HCT116 (cell line): ENCODE data around the gene PCSK2. TPM values are rescaled to one million over a fixed set of nuclear protein-coding genes. Genes with fewer than 3 reads are reported as not detected.

Experiments
- ATAC-seq: fragments of 200-7000 bp; cut with Tn5 transposase; 2 replicates; pipeline ENCODE4 v1.9.1; 2020; ENCODE audit warnings: mild to moderate bottlenecking, moderate library complexity
- BruUV-seq: library from RNA; stranded (reverse); fragments of 400-500 nt; replicated peaks from 2 replicates; lab custom pipeline; 2021; lab: Mats Ljungman, UMichigan
- CTCF ChIA-PET: fragments of 300-600 bp; sonication (Branson Sonifier 250); formaldehyde crosslinking; loops from one replicate; lab custom pipeline; 2021; ENCODE audit warnings: antibody characterized with exemption; lab: Charles Lee
- POLR2A ChIA-PET: fragments of 300-600, 350-600 bp; sonication (Branson Sonifier 250); formaldehyde crosslinking; loops from one replicate; lab custom pipeline; 2021; ENCODE audit warnings: antibody characterized with exemption; lab: Charles Lee
- RAD21 ChIA-PET, 2 experiments: fragments of 300-600 bp; sonication (Branson Sonifier 250); formaldehyde crosslinking; loops; one replicate each; lab custom pipeline; 2023; ENCODE audit warnings: low total read pairs in 2 of 2; ENCODE audit not compliant: uncharacterized antibody in 2 of 2, unreplicated experiment in 2 of 2, low non-redundant PET in 1 of 2; lab: Charles Lee
- DNase-seq: peaks from one replicate; pipeline ENCODE4 v3.0.0-alpha.2; 2010; ENCODE audit warnings: low read depth, low spot score
- H2AFZ ChIP-seq: fragments of 200-600 bp; shearing (Covaris generic), sonication (generic); 2 replicates; pipeline ENCODE4 v1.6.1; 2017; ENCODE audit warnings: low read depth, mixed run types, mixed read lengths, antibody characterized with exemption, low read length; ENCODE audit not compliant: poor library complexity, severe bottlenecking
- H3K27ac ChIP-seq: 2 replicates; pipeline ENCODE4 v1.5.1; 2012; ENCODE audit warnings: low read depth, low read length
- H3K27me3 ChIP-seq: fragments of 200-600 bp; sonication (generic); 2 replicates; pipeline ENCODE4 v1.6.1; 2016; ENCODE audit warnings: mixed run types, low read length, mixed read lengths; ENCODE audit not compliant: insufficient read depth
- H3K36me3 ChIP-seq, 2 experiments: fragments of 200-500 bp in 1 of 2; fragments of 200-600 bp in 1 of 2; sonication (Bioruptor generic) in 1 of 2; sonication (generic) in 1 of 2; 2 replicates each; pipeline versions ENCODE4 v1.5.1 to v1.6.1; 2014 to 2016; ENCODE audit warnings: low read length in 2 of 2, inconsistent platforms in 1 of 2, mixed read lengths in 1 of 2, mixed run types in 1 of 2; ENCODE audit not compliant: insufficient read depth in 2 of 2, control insufficient read depth in 1 of 2
- H3K4me1 ChIP-seq, 2 experiments: fragments of 200-600 bp in 1 of 2; sonication (generic) in 1 of 2; 2 replicates each; pipeline versions ENCODE4 v1.5.1 to v1.6.1; 2012 to 2017; ENCODE audit warnings: low read length in 2 of 2, inconsistent platforms in 1 of 2, mild to moderate bottlenecking in 1 of 2, mixed read lengths in 1 of 2, mixed run types in 1 of 2, moderate library complexity in 1 of 2; ENCODE audit not compliant: insufficient read depth in 2 of 2, control insufficient read depth in 1 of 2
- H3K4me2 ChIP-seq: fragments of 200-600 bp; sonication (generic); 2 replicates; pipeline ENCODE4 v1.6.1; 2017; ENCODE audit warnings: mixed run types, low read length, mixed read lengths
- H3K4me3 ChIP-seq, 2 experiments: fragments of 200-600 bp in 1 of 2; sonication (generic) in 1 of 2; replicated peaks in 1 of 2; 2 replicates each; pipeline ENCODE4 v1.5.1; 2011 to 2016; ENCODE audit warnings: low read length in 2 of 2, control low read depth in 1 of 2, low read depth in 1 of 2, mild to moderate bottlenecking in 1 of 2, mixed read lengths in 1 of 2, mixed run types in 1 of 2
- H3K79me2 ChIP-seq: fragments of 200-600 bp; sonication (generic); 2 replicates; pipeline ENCODE4 v1.6.1; 2017; ENCODE audit warnings: mild to moderate bottlenecking, mixed run types, low read length, moderate library complexity, mixed read lengths; ENCODE audit not compliant: insufficient read depth
- H3K9ac ChIP-seq: fragments of 200-600 bp; sonication (generic); 2 replicates; pipeline ENCODE4 v1.6.1; 2016; ENCODE audit warnings: low read length, mixed read lengths
- H3K9me2 ChIP-seq: fragments of 200-600 bp; sonication (generic), shearing (Covaris generic); 2 replicates; pipeline ENCODE4 v1.6.1; 2017; ENCODE audit warnings: mixed run types, mild to moderate bottlenecking, moderate library complexity; ENCODE audit not compliant: insufficient read depth
- H3K9me3 ChIP-seq, 2 experiments: fragments of 200-500 bp in 1 of 2; fragments of 200-600 bp in 1 of 2; sonication (Bioruptor generic) in 1 of 2; sonication (generic) in 1 of 2; 2 replicates each; pipeline ENCODE4 v1.6.1; 2014 to 2017; ENCODE audit warnings: low read length in 2 of 2, mixed read lengths in 2 of 2, inconsistent platforms in 1 of 2, low read depth in 1 of 2, mild to moderate bottlenecking in 1 of 2, mixed run types in 1 of 2, moderate library complexity in 1 of 2; ENCODE audit not compliant: control insufficient read depth in 1 of 2, insufficient read depth in 1 of 2
- H4K20me1 ChIP-seq: fragments of 200-600 bp; sonication (generic), shearing (Covaris generic); 2 replicates; pipeline ENCODE4 v1.6.1; 2017; ENCODE audit warnings: mixed run types, mild to moderate bottlenecking, moderate library complexity; ENCODE audit not compliant: insufficient read depth
- ATF3 ChIP-seq: IDR thresholded peaks from 2 replicates; pipeline ENCODE4 v1.6.1; 2012
- CBX3 ChIP-seq: IDR thresholded peaks from 2 replicates; pipeline ENCODE4 v1.6.1; 2012; ENCODE audit warnings: low read depth
- EGR1 ChIP-seq: IDR thresholded peaks from 2 replicates; pipeline ENCODE4 v1.6.1; 2012; ENCODE audit warnings: low read depth
- ELF1 ChIP-seq: IDR thresholded peaks from 2 replicates; pipeline ENCODE4 v1.6.1; 2012; ENCODE audit warnings: low read depth, borderline replicate concordance
- POLR2AphosphoS5 ChIP-seq: IDR thresholded peaks from 2 replicates; pipeline ENCODE4 v1.6.1; 2011; ENCODE audit warnings: mild to moderate bottlenecking, low read depth, low read length, moderate library complexity
- RAD21 ChIP-seq: IDR thresholded peaks from 2 replicates; pipeline ENCODE4 v1.6.1; 2012; ENCODE audit warnings: low read depth, mild to moderate bottlenecking
- SP1 ChIP-seq: IDR thresholded peaks from 2 replicates; pipeline ENCODE4 v1.6.1; 2012; ENCODE audit warnings: low read depth
- ZFX ChIP-seq: fragments of 450-650 bp; IDR thresholded peaks from 2 replicates; pipeline ENCODE4 v1.6.1; 2017
- ZNF274 ChIP-seq: fragments of 200-500 bp; sonication (Bioruptor generic); IDR thresholded peaks from 2 replicates; pipeline ENCODE4 v1.6.1; 2014; ENCODE audit warnings: mild to moderate bottlenecking, low read depth, low read length, inconsistent platforms
- intact Hi-C: fragments of 100-400 bp; cut with micrococcal nuclease; formaldehyde crosslinking; loops from 2 replicates; pipeline ENCODE4 v1.10.0; 2022
- total RNA-seq: library from RNA; stranded (reverse); gene quantifications from one replicate; pipeline ENCODE4 v1.2.1, GENCODE V29; 2021; ENCODE audit not compliant: unreplicated experiment
- TF ChIP-seq, protein P1 (sequence below): IDR thresholded peaks from 2 replicates; pipeline ENCODE4 v1.6.1; 2012; ENCODE audit warnings: low read depth

PCSK2 gene
- total RNA-seq, 1 experiment from 2014 or later = not detected

- BruUV-seq = no TSS peak
- no peaks in the 10 kb centered on the region for H3K9me2 ChIP-seq
- ATAC-seq = no peak
- H3K27me3 ChIP-seq = peaks cover 29% of the 10 kb centered on the region
- H2AFZ ChIP-seq = no peak overlapping the region
- no peaks in the 10 kb centered on the region for H3K4me1 ChIP-seq
- CTCF ChIA-PET = no interaction called here
- H4K20me1 ChIP-seq = no peaks in the 10 kb centered on the region
- intact Hi-C loops = no loop called here
- H3K79me2 ChIP-seq = no peaks in the 10 kb centered on the region
- H3K36me3 ChIP-seq = no peaks in the 10 kb centered on the region
- no peak for TF ChIP-seq RAD21
- no peak for TF ChIP-seq POLR2AphosphoS5
- TF ChIP-seq EGR1 = no peak
- TF ChIP-seq ZNF274 = no peak
- TF ChIP-seq CBX3 = no peak
- TF ChIP-seq, protein P1, sequence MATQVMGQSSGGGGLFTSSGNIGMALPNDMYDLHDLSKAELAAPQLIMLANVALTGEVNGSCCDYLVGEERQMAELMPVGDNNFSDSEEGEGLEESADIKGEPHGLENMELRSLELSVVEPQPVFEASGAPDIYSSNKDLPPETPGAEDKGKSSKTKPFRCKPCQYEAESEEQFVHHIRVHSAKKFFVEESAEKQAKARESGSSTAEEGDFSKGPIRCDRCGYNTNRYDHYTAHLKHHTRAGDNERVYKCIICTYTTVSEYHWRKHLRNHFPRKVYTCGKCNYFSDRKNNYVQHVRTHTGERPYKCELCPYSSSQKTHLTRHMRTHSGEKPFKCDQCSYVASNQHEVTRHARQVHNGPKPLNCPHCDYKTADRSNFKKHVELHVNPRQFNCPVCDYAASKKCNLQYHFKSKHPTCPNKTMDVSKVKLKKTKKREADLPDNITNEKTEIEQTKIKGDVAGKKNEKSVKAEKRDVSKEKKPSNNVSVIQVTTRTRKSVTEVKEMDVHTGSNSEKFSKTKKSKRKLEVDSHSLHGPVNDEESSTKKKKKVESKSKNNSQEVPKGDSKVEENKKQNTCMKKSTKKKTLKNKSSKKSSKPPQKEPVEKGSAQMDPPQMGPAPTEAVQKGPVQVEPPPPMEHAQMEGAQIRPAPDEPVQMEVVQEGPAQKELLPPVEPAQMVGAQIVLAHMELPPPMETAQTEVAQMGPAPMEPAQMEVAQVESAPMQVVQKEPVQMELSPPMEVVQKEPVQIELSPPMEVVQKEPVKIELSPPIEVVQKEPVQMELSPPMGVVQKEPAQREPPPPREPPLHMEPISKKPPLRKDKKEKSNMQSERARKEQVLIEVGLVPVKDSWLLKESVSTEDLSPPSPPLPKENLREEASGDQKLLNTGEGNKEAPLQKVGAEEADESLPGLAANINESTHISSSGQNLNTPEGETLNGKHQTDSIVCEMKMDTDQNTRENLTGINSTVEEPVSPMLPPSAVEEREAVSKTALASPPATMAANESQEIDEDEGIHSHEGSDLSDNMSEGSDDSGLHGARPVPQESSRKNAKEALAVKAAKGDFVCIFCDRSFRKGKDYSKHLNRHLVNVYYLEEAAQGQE = no peak
- no peak for TF ChIP-seq ATF3
- TF ChIP-seq ELF1 = no peak
- TF ChIP-seq SP1 = no peak
- no peak for TF ChIP-seq ZFX
- TF ChIP-seq, all 23 proteins: peak for 0
- Histone ChIP-seq H3K4me3 (no peak overlapping the region), H3K27ac (no peak overlapping the region), H3K4me2 (no peak overlapping the region), H3K9ac (no peak overlapping the region), H3K9me3 (no peaks in the 10 kb centered on the region)
- ChIA-PET RAD21 (no interaction called here), POLR2A (no interaction called here)
- no peak for DNase-seq
These were observed 196.9 kb downstream of the PCSK2 start for GRCh38 chr20:17423782-17424181.
